Stimulated activated CD4-positive, alpha-beta T cell treated with anti-CD3 and anti-CD28 coated beads, Interleukin-2, amount 100 ng/mL, for 24 hours (primary cell): ENCODE measurements around the gene MT1A.

Experiments
- DNase-seq, 2 donors: peaks; one replicate each; pipeline ENCODE4 v3.0.0-alpha.2; 2020

The MT1A gene

GRCh38 chr16:56632156-56632847 lies 6.2 kb upstream of the MT1A start, which contains the start of gene MT1M:
Gene MT1M, plus strand, starts transcription at chr16:56632659. Its CDS starts 73 bp downstream, at chr16:56632732.
- DNase-seq, result no peak

DNA sequence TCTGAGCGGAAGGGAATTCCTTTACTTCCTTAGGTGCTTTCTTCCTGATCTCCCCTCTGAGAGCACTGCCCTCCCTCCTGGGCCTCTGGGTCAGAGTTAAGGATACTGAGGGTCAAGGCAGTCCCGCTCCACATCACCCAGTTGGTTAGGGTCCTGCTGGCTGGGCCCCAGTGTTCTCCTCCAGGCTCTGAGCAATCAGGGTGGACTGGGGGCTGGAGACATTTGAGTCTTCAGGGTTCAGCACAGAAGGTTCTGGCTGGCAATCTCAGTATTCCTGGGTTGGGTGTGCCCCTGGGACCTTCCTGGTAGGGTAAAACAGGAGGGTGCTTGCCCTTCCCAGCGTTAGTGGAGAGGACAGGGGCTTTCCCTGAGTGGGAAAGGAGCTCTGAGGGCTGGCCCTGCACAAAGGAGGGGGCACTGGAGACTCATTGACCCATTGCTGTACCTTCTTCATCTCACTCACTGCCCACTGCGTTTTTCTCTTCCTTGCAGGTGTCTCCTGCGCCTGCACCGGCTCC lies 5.6 kb upstream of the MT1A start:
- no peak for DNase-seq

DNA sequence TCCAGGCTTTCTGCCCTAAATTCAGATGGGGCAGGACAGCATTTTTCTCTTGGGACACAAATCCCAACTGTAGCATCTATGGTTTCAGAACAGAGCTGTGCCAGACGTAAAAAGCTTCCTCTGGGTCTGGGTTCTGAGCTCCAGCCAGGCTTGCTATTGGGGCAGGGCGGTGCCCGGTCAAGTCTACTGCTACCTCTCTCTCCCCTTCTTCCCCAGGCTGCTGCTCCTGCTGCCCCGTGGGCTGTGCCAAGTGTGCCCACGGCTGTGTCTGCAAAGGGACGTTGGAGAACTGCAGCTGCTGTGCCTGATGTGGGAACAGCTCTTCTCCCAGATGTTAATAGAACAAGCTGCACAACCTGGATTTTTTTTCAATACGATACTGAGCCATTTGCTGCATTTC lies 4.9 kb upstream of the MT1A start:
- no peak for DNase-seq

- no peak for DNase-seq
Observed at GRCh38 chr16:56634715-56635440, 3.6 kb upstream of the MT1A start.

- no peak for DNase-seq
Observed at GRCh38 chr16:56635441-56635967, 3.0 kb upstream of the MT1A start.

- no peak for DNase-seq
Observed at GRCh38 chr16:56636616-56637413, 1.7 kb upstream of the MT1A start.

DNA sequence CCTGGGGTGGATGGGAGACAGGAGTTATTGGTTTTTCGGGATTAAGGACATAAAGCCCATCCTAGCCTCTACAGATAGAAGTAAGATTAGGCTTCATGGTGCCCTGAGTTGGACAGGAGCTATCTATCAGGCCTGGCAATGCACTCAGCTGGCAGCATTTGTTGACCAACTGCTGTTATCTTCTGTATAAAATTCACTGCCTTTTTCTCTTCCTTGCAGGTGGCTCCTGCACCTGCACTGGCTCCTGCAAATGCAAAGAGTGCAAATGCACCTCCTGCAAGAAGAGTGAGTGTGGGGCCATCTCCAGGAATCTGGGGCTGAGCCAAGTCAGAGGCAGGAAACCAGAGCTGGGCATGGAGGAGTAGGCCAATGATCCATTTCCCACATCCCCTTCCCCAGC lies 579 bp downstream of the MT1A start:
- no peak for DNase-seq

DNA sequence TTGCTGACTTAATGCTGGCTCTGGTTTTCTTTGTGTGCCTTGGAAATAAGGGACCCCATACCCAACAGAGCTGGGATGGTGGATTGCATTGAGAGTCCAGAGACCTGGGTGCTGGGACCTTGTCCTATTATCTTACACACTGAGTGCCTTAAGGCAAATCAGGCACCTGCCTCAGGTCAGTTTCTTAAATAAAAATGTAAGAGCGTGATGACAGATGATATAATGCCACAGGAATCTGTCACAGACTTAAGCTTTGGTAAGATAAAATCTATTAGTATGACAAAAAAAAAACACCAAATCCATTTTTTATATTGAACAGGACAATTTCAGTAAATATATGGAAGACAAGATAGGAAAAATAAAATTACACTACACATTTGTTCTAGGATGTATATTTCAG lies 1.6 kb downstream of the MT1A start:
- DNase-seq, result no peak

DNA sequence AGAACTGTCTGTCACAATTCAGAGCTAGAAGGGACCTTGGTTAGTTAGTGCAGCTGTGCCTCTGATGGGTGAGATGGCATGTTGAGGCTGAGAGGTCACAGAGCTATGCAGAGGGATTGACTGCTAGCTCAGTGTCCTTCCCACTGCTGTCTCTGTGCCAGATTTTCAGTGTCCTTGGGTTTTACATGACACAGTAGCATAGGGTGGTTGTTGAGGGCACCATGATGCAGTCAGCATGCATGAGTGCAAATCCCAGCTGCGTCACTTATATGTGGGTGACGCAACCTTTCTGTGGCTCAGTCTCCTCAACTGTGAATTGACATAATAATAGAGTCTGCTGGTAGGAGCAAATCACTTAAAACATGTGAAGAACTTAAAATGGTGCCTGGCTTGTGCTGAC lies 2.7 kb downstream of the MT1A start:
- DNase-seq, result no peak

- DNase-seq, result peak; percentile 79 to 81
Observed at GRCh38 chr16:56643080-56643778, 4.8 kb downstream of the MT1A start.

DNA sequence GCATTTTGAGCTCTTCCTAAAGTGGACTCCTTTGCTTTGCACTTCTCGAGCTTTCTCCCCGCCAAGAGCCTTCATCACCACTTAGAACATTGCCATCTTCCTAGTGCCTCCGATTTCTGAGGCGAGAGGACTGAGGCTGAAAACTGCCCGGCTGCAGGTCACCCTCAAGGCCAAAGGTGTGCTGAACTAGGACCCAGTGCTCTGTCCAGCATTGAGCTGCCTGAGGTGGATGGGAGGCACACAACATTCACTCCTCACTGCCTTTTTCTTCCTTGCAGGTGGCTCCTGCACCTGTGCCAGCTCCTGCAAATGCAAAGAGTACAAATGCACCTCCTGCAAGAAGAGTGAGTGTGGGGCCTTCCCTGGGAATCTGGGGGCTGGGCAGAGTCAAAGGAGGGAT lies 5.4 kb downstream of the MT1A start:
- no peak for DNase-seq

DNA sequence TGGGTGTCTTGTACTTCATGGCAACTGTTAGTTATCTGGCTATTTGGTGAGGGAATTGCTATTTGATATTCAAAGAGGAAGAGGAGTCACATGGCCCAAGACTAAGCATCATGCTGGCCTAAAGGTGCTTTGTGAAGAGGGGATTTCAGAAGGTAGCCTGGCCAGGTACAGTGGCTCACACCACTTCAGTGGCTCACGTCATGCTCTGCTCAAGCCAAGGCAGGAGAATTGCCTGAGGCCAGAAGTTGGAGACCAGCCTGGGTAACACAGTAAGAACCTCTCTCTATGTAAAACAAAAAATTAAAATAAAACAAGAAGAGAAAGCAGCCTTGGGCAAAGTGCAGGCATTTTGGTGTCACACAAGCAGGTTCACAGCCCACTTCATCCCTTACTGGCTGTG lies 6.8 kb downstream of the MT1A start:
- no peak for DNase-seq

DNA sequence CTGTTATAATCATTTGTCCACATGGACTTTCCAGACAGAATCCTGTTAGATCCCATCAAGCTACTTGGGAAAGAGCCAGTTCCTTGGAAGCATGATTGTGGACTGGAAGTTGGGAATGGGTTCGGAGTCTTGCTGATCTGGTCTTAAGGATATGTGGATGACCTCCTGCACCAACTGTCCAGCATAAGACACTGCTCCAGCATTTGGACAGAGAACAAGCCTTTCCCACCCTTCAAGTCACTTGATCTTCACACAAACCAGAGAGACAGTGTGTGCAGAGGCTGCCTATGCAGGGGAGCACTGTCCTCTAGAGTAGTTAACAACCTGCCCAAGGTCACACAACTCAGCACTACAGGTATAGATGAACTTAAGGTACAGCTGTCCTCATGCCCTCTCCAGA lies 7.4 kb downstream of the MT1A start:
- no peak for DNase-seq

GRCh38 chr16:56647641-56648431 lies 9.4 kb downstream of the MT1A start:
- no peak for DNase-seq

DNA sequence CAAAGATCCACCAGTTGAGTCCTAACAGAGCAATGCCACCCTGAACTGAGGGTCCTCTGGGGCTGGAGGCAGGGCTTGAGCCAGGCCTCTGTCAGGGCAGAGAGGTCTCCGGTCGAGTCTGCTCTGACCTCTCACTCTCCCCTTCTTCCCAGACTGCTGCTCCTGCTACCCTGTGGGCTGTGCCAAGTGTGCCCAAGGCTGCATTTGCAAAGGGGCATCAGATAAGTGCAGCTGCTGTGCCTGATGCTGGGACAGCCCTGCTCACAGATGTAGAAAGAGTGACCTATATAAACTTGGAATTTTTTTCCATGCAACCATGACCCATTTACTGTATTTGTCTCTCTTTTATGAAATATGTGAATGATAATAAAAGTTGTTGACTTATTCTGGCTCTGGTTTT lies 10.8 kb downstream of the MT1A start:
- DNase-seq, result no peak

DNA sequence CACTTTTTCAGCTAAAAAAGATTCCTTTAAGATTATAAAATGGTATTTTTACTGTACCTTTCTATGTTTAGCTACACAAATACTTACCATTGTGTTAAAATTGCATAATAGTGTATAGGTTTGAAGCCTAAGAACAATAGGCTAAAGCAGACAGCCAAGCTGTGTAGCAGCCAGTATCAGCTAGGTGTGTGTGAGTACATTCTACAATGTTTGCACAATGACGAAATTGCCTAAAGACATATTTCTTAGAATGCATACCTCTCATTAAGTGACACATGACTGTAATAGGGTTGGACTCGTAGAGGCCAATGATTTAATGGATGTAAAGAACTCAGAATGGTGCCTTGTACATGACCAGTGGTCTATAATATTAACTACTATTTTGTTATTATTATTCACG lies 11.4 kb downstream of the MT1A start:
- DNase-seq, result no peak

- no peak for DNase-seq
Observed at GRCh38 chr16:56651586-56651985, 13.1 kb downstream of the MT1A start, which contains the start of gene MT1B. Gene MT1B, plus strand, starts transcription at chr16:56651886. Its CDS starts 68 bp downstream, at chr16:56651954.

- DNase-seq, result no peak
Observed at GRCh38 chr16:56652600-56652999, 14.1 kb downstream of the MT1A start.

DNA sequence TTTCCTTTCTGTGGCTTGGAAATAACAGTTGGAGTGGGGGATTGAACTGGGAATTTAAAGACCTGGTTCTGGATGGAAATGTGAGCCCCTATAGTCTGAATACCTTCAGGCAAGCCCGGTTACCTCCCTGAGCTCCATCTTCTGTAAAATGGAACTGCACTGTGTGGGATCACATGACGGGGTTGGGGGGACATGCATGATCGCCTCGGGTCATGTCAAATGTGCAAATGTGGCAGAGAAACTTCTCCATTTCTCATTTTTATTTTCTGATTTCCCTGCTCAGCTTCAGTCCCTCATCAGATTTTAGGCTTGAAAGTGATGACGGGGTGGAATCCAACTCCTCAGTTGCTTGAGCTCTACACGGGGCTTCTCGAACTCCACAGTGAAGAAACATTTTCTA lies 14.8 kb downstream of the MT1A start:
- DNase-seq, result no peak

DNA sequence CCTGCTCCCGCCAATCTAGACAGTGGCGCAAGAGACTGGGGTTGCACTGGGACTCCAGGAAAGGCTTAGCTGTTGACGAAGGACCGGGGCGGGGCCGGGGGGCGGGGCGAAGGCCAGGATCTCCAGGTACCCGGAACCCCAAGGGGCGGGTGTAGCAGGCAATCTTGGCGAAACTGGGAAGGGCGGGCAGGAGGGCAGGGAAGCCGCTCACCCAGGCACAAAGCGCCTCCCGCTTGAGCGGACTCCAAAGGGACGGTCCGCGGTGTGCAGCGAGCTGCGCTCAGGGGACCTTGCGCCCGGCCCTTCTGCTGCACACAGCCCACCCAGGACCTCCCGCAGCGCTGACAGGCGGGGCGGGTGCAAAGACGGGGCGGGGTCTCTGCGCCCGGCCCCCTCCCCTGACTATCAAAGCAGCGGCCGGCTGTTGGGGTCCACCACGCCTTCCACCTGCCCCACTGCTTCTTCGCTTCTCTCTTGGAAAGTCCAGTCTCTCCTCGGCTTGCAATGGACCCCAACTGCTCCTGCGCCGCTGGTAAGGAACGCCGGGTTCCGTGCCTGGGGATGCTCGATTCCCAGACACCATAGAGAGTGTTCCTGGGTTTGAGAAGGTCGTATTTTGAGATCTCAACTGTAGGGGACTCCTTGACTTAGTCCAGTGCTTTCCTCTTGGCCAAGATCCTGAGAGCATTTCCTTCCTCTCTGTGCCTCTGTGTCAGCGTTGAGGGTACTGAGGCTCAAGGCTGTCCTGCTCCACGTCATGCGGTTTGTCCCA lies 19.3 kb downstream of the MT1A start, which contains the start of gene MT1F:
Gene MT1F, plus strand, starts transcription at position 405 of the 772 bp plus-strand sequence. Its CDS starts 100 bp downstream, at position 505.
- peak; percentile 74 to 80 for DNase-seq
